GM11168 (cell line): ENCODE data around the gene SCAPER.
"Not testable (repeated sequence)": the region's sequence is repeated elsewhere in the genome, so short reads cannot be mapped to it uniquely, and the experiment has no call there.

Source experiments
- in situ Hi-C: fragments of 300-500 bp; cut with MboI; formaldehyde crosslinking; loops from one replicate; pipeline ENCODE4 v1.12.0; 2022; ENCODE audit warnings: low sequenced_read_pairs; ENCODE audit not compliant: unreplicated experiment

Gene SCAPER

GRCh38 chr15:76863123-76863522 lies 42.0 kb downstream of the SCAPER start:
- in situ Hi-C loops, result no loop called here

DNA sequence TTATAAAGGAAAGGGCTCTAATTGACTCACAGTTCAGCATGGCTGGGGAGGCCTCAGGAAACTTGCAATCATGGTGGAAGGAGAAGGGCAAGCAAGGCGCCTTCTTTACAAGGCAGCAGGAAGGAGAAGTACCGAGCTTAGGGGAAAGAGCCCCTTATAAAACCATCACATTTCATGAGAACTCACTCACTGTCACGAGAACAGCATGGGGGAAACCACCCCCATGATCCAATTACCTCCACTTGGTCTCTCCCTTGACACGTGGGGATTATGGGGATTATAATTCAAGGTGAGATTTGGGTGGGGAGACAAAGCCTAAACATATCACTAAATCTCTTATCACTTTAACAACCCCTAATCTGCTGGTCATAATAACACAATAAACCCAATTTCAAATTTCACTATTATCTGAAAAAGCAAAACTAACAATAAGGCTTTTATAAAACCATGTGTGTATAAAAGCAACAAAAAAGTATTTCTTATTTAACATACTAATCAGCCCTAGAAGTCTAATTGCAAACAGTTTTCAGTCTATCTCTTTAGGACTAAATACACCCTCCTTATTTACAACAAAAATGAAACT lies 43.2 kb downstream of the SCAPER start:
- in situ Hi-C loops, result no loop called here

DNA sequence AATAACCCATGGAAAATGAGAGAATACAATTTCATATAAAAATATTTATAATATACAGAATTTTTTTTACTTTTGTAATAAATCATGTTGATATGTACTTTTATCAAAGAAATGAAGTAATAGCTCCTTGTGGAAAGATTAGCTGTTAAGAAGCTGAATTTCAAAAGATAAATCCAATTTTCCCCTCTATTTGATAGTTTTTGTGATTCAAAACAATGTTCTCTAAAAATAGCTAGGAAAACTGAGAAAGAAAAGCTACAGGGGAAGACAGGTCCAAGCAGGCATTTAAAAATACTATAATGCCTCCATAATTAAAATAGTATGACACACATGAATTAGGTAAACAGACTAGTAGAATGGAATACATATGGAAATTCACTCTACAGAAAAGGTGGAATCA lies 44.9 kb downstream of the SCAPER start:
- in situ Hi-C loops, result no loop called here

- in situ Hi-C loops, result not testable (repeated sequence)
These were observed 54.8 kb downstream of the SCAPER start for GRCh38 chr15:76850367-76850766.

DNA sequence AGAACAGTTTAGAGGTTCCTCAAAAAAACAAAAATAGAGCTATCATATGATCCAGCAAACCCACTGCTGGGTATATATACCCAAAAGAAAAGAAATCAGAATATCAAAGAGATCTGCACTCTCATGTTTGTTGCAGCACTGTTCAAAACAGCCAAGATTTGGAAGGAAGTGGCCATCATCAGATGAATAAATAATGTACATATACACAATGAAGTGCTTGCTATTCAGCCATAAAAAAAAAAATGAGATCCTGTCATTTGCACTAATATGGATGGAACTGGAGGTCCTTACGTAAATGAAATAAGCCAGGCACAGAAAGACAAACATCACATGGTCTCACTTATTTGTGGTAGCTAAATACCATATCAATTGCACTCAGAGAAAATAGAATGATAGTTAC lies 58.4 kb downstream of the SCAPER start:
- in situ Hi-C loops, result no loop called here

DNA sequence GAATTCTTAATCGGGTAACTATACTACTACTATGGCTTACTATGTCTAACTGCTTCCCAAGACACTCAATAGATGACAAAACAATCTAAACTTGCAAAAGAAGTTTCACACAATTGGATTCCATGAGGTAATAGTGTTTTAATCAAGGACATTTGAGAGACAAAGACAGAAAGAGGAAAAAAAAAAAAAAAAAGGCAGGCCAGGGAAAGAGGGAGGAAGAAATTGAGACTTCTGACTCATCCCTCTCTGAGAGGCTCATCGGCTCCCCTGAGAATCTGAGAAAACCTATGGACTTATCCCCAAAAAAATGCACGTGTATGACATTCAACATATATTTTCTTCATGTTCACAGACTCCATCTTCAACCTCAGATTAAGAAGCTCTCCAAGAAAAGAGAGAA lies 61.0 kb downstream of the SCAPER start:
- in situ Hi-C loops, result no loop called here

- in situ Hi-C loops, result no loop called here
These were observed 61.9 kb downstream of the SCAPER start for GRCh38 chr15:76843269-76843668.

DNA sequence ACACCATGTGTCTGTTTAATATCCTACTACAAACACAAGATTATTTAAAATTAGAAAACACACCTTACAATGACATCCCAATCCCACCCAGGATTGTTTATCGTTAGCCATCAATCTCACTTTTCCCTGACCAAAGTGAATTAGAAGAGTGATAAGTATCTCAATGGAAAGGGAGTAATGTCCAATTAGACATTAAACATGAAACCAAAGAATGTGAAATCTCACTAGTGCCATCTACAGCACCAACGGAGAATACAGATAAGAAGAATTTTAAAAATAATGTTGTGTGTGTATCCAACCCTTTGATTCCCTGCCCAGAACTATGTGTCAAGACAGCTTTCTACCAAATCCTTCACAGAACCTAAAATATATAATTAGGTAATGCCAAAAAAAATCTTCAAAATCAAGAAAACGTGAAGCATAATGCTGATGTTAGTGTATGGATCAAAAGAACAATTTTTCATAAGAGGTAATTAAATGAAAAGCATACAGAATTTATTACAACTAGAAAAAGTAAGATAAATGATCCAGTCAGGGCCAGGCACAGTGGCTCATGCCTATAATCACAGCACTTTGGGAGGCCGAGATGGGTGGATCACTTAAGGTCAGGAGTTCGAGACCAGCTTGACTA lies 64.2 kb downstream of the SCAPER start:
- in situ Hi-C loops, result no loop called here

GRCh38 chr15:76839173-76839572 lies 66.0 kb downstream of the SCAPER start:
- in situ Hi-C loops, result no loop called here

DNA sequence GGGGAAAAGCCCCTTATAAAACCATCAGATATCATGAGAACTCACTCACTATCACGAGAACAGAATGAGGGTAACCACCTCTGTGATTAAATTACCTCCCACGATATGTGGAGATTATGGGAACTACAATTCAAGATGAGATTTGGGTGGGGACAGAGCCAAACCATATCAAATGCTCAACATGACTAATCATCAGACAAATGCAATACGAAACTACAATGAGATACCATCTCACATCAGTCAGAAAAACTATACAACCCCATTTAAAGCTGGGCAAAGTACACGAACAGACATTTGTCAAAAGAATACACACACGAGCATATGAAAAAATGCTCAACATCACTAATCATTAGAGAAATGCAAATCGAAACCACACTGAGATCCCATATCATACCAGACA lies 67.7 kb downstream of the SCAPER start:
- in situ Hi-C loops, result no loop called here

GRCh38 chr15:76829939-76830338 lies 75.2 kb downstream of the SCAPER start:
- in situ Hi-C loops, result no loop called here

DNA sequence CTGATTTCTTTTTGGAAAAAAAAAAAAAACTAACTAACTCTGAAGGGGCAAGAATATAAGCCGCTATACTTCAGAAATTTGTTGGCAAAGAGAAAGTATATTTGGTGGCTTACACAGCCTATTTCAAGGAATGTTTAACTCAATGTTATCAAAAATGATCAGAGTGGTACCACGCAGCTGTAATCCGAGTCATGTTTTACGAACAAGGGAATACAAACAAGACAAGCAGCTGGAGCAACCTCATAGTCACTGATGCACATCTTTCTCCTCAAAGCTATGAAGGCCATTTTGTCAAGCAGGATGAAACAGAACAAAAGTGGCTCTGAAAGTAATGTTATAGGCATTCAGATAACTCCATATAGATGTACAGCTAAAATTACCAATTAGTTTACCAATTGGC lies 81.2 kb downstream of the SCAPER start:
- in situ Hi-C loops, result no loop called here

GRCh38 chr15:76823303-76823702 lies 81.8 kb downstream of the SCAPER start:
- in situ Hi-C loops, result no loop called here

- in situ Hi-C loops, result not testable (repeated sequence)
These were observed 86.2 kb downstream of the SCAPER start for GRCh38 chr15:76818926-76819325.

GRCh38 chr15:76815421-76815820 lies 89.7 kb downstream of the SCAPER start:
- in situ Hi-C loops, result no loop called here

- in situ Hi-C loops, result no loop called here
These were observed 92.8 kb downstream of the SCAPER start for GRCh38 chr15:76812381-76812780.

- in situ Hi-C loops, result no loop called here
These were observed 95.6 kb downstream of the SCAPER start for GRCh38 chr15:76809412-76810103.

- in situ Hi-C loops, result no loop called here
These were observed 102.0 kb downstream of the SCAPER start for GRCh38 chr15:76803049-76803571.

GRCh38 chr15:76802411-76802810 lies 102.7 kb downstream of the SCAPER start:
- in situ Hi-C loops, result no loop called here

DNA sequence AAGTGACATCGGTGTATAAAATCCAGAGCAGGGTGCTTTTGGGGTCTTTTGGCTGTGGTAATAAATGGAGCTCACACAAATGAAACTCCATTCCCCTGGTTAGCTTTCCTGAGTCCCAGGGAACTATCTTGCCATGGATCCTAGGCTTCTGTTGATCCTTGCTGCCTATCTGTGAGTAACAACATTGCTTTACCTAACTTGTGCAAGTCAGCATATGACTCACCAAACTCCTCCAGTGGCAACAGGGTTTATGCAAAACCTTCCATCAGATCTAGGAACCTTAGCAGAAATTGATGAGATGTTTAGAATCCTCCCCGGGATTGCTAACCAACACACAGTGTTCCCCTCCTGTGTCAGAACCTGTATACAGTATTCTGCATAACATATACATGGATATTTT lies 105.4 kb downstream of the SCAPER start:
- in situ Hi-C loops, result no loop called here

- in situ Hi-C loops, result no loop called here
These were observed 109.9 kb downstream of the SCAPER start for GRCh38 chr15:76795217-76795616.

DNA sequence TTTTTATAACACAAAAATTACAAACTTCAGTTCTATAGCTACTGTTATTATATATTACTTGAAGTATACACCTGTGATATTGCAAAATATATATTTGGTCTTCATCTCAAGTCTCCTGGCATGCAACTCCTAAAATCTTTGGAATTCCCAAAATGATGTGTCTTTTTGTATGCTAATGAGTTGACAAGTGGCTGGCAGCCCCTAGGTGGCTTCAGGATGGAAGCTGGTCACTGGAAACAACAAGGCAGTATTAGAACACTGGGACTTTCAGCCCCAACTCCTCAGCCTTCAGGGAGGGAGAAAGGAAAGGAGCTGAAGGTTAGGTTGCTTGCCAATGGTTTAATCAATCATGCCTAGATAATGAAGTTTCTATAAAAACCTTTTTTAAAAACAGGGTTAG lies 112.0 kb downstream of the SCAPER start:
- in situ Hi-C loops, result no loop called here
